ENCODE results near the gene SLC12A3. TPM values are rescaled to one million over a fixed set of nuclear protein-coding genes. Genes with fewer than 3 reads are reported as not detected.

SLC12A3 gene
- total RNA-seq, 1 donor from 2014 or later, result not detected

GRCh38 chr16:56927471-56927870, 62.5 kb downstream of the SLC12A3 start:
- no peak for TF ChIP-seq CTCF (conservative IDR thresholded peaks at IDR 0.05)
- H3K4me3 Mint-ChIP-seq, result no peak overlapping the region
- H3K4me1 Mint-ChIP-seq, result peaks cover 11% of the 10 kb centered on the region
- no peaks in the 10 kb centered on the region for H3K9me3 Mint-ChIP-seq
- H3K27me3 Mint-ChIP-seq (ENCODE audit: low read depth), result no peaks in the 10 kb centered on the region
- H3K27ac Mint-ChIP-seq (ENCODE audit: unreplicated experiment), result no peak overlapping the region
- DNase-seq (ENCODE audit: low read depth, low spot score), result no peak
- H3K36me3 Mint-ChIP-seq (ENCODE audit: low read depth), result no peaks in the 10 kb centered on the region

- Mint-ChIP-seq H3K36me3 (ENCODE audit: low read depth) (no peaks in the 10 kb centered on the region), H3K9me3 (no peaks in the 10 kb centered on the region), H3K4me1 (peaks cover 29% of the 10 kb centered on the region), H3K27ac (ENCODE audit: unreplicated experiment) (no peak overlapping the region), H3K4me3 (no peak overlapping the region), H3K27me3 (ENCODE audit: low read depth) (no peaks in the 10 kb centered on the region)
- TF ChIP-seq CTCF (conservative IDR thresholded peaks at IDR 0.05), result no peak
- no peak for DNase-seq (ENCODE audit: low read depth, low spot score)
Observed at GRCh38 chr16:56929639-56930038, 64.6 kb downstream of the SLC12A3 start.

- Mint-ChIP-seq H3K9me3 (no peaks in the 10 kb centered on the region), H3K27ac (ENCODE audit: unreplicated experiment) (peak overlapping the region; percentile 99), H3K36me3 (ENCODE audit: low read depth) (no peaks in the 10 kb centered on the region), H3K27me3 (ENCODE audit: low read depth) (no peaks in the 10 kb centered on the region), H3K4me1 (peaks cover 38% of the 10 kb centered on the region), H3K4me3 (peak overlapping the region; percentile 87)
- TF ChIP-seq CTCF (conservative IDR thresholded peaks at IDR 0.05), result no peak
- DNase-seq (ENCODE audit: low read depth, low spot score), result no peak
Observed at GRCh38 chr16:56930486-56931270, 65.7 kb downstream of the SLC12A3 start.

DNA sequence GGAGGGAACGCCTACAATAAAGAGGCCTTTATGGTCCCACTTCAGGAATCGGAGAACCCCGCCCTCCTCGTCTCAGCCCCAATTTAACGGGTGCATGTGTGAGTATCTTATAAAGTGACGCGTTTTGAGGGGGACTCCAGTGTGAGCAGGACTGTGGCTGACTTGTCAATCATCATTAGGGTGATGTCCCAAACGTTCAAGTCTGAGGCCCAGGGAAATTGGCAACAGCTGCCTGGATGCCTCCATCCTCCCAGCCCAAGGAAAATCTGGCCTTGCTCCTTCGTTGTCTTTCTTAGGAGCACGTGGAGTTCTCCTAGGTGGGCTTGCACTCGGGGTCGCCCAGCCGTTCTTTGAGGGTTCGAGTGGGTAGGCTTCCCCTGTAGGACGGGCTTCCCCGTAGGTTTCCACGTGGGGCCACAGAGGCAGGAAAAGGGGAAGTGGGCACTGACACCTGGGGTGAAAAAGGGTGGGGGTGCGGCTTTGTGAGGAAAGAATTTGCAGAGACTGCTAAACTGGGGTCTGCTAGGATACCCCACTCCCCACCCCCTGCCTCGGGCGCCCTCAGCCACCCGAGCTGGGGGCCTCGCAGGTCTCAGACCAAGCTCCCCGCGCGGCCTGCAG, 66.4 kb downstream of the SLC12A3 start:
- no peak for DNase-seq (ENCODE audit: low read depth, low spot score)
- no peak for TF ChIP-seq CTCF (conservative IDR thresholded peaks at IDR 0.05)
- peak overlapping the region; percentile 99 for H3K27ac Mint-ChIP-seq (ENCODE audit: unreplicated experiment)
- no peaks in the 10 kb centered on the region for H3K27me3 Mint-ChIP-seq (ENCODE audit: low read depth)
- H3K4me3 Mint-ChIP-seq, result peak overlapping the region; percentile 87
- H3K9me3 Mint-ChIP-seq, result no peaks in the 10 kb centered on the region
- H3K36me3 Mint-ChIP-seq (ENCODE audit: low read depth), result no peaks in the 10 kb centered on the region
- H3K4me1 Mint-ChIP-seq, result peaks cover 40% of the 10 kb centered on the region

DNA sequence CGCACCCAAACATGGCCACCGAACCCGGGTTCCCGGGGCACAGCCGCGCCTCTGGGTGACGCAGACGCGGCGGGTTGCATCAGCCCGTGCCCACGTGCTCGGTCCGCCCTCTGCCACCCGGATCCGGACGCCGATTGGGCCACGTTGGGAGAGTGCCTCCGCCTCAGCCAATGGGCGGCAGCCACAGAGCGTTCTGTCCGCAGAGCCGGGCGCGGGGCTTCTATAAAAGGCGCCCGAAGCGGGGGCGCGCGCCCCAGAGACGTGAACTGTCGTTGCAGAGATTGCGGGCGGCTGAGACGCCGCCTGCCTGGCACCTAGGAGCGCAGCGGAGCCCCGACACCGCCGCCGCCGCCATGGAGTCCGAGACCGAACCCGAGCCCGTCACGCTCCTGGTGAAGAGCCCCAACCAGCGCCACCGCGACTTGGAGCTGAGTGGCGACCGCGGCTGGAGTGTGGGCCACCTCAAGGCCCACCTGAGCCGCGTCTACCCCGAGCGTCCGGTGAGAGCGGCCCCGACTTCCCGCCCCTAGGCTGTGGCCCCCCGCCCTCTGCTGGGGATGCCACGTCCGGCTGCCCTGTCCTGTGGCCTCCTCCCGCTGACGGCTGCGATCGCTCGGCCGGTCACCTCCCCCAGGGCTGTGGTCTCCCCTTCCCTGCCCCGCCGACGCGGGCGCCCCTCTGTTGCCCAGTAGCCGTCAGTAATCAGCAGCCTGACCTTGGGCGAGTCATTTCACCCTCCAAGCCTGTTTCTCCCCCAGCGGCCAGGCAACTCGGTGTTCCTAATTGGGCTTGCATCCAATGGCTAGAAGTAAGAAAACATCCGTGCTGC, 67.1 kb downstream of the SLC12A3 start, which contains the start of gene HERPUD1:
TSS of gene HERPUD1 (plus strand) at position 251 of the 829 bp plus-strand sequence. CDS start at position 354, 103 bp downstream.
- TF ChIP-seq CTCF (conservative IDR thresholded peaks at IDR 0.05), result peak; percentile 29
- peak within 1 kb of the TSS; percentile 95 for H3K4me3 Mint-ChIP-seq
- H3K27me3 Mint-ChIP-seq (ENCODE audit: low read depth), result no peaks in the 10 kb centered on the region
- peak within 1 kb of the TSS; percentile 99 for H3K27ac Mint-ChIP-seq (ENCODE audit: unreplicated experiment)
- DNase-seq (ENCODE audit: low read depth, low spot score), result peak; percentile 95
- no peaks in the 10 kb centered on the region for H3K9me3 Mint-ChIP-seq
- no peaks in the 10 kb centered on the region for H3K36me3 Mint-ChIP-seq (ENCODE audit: low read depth)
- H3K4me1 Mint-ChIP-seq, result peaks cover 48% of the 10 kb centered on the region

Data from neural crest cell (in vitro differentiated cells).